ENCODE data around the gene MACC1.
"Not testable (repeated sequence)": the region's sequence is repeated elsewhere in the genome, so short reads cannot be mapped to it uniquely, and the experiment has no call there.

GRCh38 chr7:20126060-20126459, 91.1 kb downstream of the MACC1 start:
- TF ChIP-seq BHLHE40 (IDR thresholded peaks at IDR 0.05; ENCODE audit: low read length); POLR2A (conservative IDR thresholded peaks at IDR 0.05); GTF3C2 (IDR thresholded peaks at IDR 0.05; ENCODE audit: borderline replicate concordance, extremely low read depth, insufficient read length); U2AF1 (optimal IDR thresholded peaks at IDR 0.05; ENCODE audit: low read depth, low read length); HIVEP1 (CRISPR knock-in tag; IDR thresholded peaks at IDR 0.05); TBP (optimal IDR thresholded peaks at IDR 0.05; ENCODE audit: low read depth, low read length); SMAD3 (CRISPR knock-in tag; conservative IDR thresholded peaks at IDR 0.05); ZNF696 (CRISPR knock-in tag; conservative IDR thresholded peaks at IDR 0.05); ZNF780A (CRISPR knock-in tag; IDR thresholded peaks at IDR 0.05): not testable (repeated sequence)
- TF ChIP-seq, protein P1, sequence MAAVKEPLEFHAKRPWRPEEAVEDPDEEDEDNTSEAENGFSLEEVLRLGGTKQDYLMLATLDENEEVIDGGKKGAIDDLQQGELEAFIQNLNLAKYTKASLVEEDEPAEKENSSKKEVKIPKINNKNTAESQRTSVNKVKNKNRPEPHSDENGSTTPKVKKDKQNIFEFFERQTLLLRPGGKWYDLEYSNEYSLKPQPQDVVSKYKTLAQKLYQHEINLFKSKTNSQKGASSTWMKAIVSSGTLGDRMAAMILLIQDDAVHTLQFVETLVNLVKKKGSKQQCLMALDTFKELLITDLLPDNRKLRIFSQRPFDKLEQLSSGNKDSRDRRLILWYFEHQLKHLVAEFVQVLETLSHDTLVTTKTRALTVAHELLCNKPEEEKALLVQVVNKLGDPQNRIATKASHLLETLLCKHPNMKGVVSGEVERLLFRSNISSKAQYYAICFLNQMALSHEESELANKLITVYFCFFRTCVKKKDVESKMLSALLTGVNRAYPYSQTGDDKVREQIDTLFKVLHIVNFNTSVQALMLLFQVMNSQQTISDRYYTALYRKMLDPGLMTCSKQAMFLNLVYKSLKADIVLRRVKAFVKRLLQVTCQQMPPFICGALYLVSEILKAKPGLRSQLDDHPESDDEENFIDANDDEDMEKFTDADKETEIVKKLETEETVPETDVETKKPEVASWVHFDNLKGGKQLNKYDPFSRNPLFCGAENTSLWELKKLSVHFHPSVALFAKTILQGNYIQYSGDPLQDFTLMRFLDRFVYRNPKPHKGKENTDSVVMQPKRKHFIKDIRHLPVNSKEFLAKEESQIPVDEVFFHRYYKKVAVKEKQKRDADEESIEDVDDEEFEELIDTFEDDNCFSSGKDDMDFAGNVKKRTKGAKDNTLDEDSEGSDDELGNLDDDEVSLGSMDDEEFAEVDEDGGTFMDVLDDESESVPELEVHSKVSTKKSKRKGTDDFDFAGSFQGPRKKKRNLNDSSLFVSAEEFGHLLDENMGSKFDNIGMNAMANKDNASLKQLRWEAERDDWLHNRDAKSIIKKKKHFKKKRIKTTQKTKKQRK (IDR thresholded peaks at IDR 0.05; ENCODE audit: borderline replicate concordance, low read depth, low read length) = not testable (repeated sequence)
- TF ChIP-seq, protein P2, sequence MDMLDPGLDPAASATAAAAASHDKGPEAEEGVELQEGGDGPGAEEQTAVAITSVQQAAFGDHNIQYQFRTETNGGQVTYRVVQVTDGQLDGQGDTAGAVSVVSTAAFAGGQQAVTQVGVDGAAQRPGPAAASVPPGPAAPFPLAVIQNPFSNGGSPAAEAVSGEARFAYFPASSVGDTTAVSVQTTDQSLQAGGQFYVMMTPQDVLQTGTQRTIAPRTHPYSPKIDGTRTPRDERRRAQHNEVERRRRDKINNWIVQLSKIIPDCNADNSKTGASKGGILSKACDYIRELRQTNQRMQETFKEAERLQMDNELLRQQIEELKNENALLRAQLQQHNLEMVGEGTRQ (CRISPR knock-in tag; IDR thresholded peaks at IDR 0.05) = not testable (repeated sequence)
